ENCODE measurements around the gene RUSC2. TPM values are rescaled to one million over a fixed set of nuclear protein-coding genes. Genes with fewer than 3 reads are reported as not detected.

RUSC2 gene
- total and polyA plus RNA-seq, 2 of the 13 experiments (the other 11 are each of a cell fraction or from before 2014, with no cell fraction given): 2.8 to 3.3 TPM

GRCh38 chr9:35529161-35529823 is 39.4 kb downstream of the RUSC2 start (continued):
- TF ChIP-seq FOXP4 (CRISPR knock-in tag; IDR thresholded peaks at IDR 0.05) (no peak), KDM3A (CRISPR knock-in tag; IDR thresholded peaks at IDR 0.05; ENCODE audit: low read depth) (no peak), CREM (IDR thresholded peaks at IDR 0.05) (no peak), CREM (CRISPR knock-in tag; IDR thresholded peaks at IDR 0.05) (no peak), ZNF589 (CRISPR knock-in tag; conservative IDR thresholded peaks at IDR 0.05) (no peak), ZNF318 (CRISPR knock-in tag; IDR thresholded peaks at IDR 0.05) (no peak), NFAT5 (CRISPR knock-in tag; IDR thresholded peaks at IDR 0.05) (no peak), ZNF432 (CRISPR knock-in tag; IDR thresholded peaks at IDR 0.05; ENCODE audit: borderline replicate concordance) (no peak), DMAP1 (CRISPR knock-in tag; IDR thresholded peaks at IDR 0.05) (no peak), MTF2 (CRISPR knock-in tag; IDR thresholded peaks at IDR 0.05; ENCODE audit: borderline replicate concordance) (no peak), NR2F1 (CRISPR knock-in tag; IDR thresholded peaks at IDR 0.05) (no peak), ZNF720 (CRISPR knock-in tag; IDR thresholded peaks at IDR 0.05) (no peak), KMT2A (CRISPR knock-in tag; IDR thresholded peaks at IDR 0.05) (no peak)
